Stomach (tissue), 4 donors: ENCODE results near the gene LCP1.

Experiments
- CTCF ChIP-seq, 7 experiments: fragments of 450-650 bp in 4 of 7; fragments of 200-600 bp in 3 of 7; sonication (generic) in 3 of 7; IDR thresholded peaks; one replicate each; pipeline ENCODE4 v1.5.1; 2016 to 2019; ENCODE audit warnings: antibody characterized with exemption in 7 of 7, control low read depth in 2 of 7, mild to moderate bottlenecking in 1 of 7
- EP300 ChIP-seq: sonication (generic); formaldehyde crosslinking; IDR thresholded peaks from one replicate; pipeline ENCODE4 v1.6.1; 2017; ENCODE audit warnings: antibody characterized with exemption

GRCh38 chr13:46229251-46229650 lies 47.3 kb upstream of the LCP1 start:
- no peak for TF ChIP-seq CTCF (IDR thresholded peaks at IDR 0.05)
- no peak for TF ChIP-seq EP300
